HEK293 (cell line): Measurements from ENCODE around the gene ASTN2.
"Not testable (repeated sequence)": the region's sequence is repeated elsewhere in the genome, so short reads cannot be mapped to it uniquely, and the experiment has no call there.

Source experiments
- CTCF ChIA-PET: fragments of 350-600 bp; formaldehyde crosslinking; extraction: SDS; loops from one replicate; lab custom pipeline; 2021; ENCODE audit warnings: antibody characterized with exemption; lab: Yijun Ruan, JAX
- POLR2A ChIA-PET: fragments of 300-600 bp; formaldehyde crosslinking; extraction: SDS; loops from one replicate; lab custom pipeline; 2020; ENCODE audit warnings: antibody characterized with exemption, inconsistent platforms; lab: Yijun Ruan, JAX
- H3K27ac ChIP-seq: fragments of 200-500 bp; sonication (Bioruptor generic); 2 replicates; pipeline ENCODE4 v1.5.1; 2014; ENCODE audit warnings: low read depth, low read length, control low read depth, inconsistent platforms; ENCODE audit errors: extremely low read depth
- H3K36me3 ChIP-seq, 2 experiments: fragments of 200-500 bp in 1 of 2; sonication (Bioruptor generic) in 1 of 2; 1 replicate in 1 of 2; 2 replicates in 1 of 2; pipeline ENCODE4 v1.5.1; 2014 to 2017; ENCODE audit warnings: inconsistent platforms in 2 of 2, low read length in 2 of 2; ENCODE audit not compliant: control insufficient read depth in 2 of 2, insufficient read depth in 1 of 2
- H3K4me1 ChIP-seq: fragments of 200-500 bp; sonication (Bioruptor generic); 2 replicates; pipeline ENCODE4 v1.5.1; 2014; ENCODE audit warnings: mild to moderate bottlenecking, low read length, inconsistent platforms; ENCODE audit not compliant: control insufficient read depth, insufficient read depth
- H3K4me3 ChIP-seq: 2 replicates; pipeline ENCODE4 v1.5.1; 2011; ENCODE audit warnings: low read depth, mild to moderate bottlenecking, control low read depth, low read length, moderate library complexity
- H3K9me3 ChIP-seq: fragments of 200-500 bp; sonication (Bioruptor generic); 2 replicates; pipeline ENCODE4 v1.5.1; 2014; ENCODE audit warnings: low read depth, low read length, inconsistent platforms; ENCODE audit not compliant: control insufficient read depth, insufficient read depth
- GLI2 ChIP-seq: fragments of 450-650 bp; formaldehyde crosslinking; IDR thresholded peaks from 2 replicates; pipeline ENCODE4; 2017; ENCODE audit warnings: missing biosample characterization, missing genetic modification characterization, low read depth, borderline replicate concordance
- GLI4 ChIP-seq: fragments of 450-650 bp; formaldehyde crosslinking; IDR thresholded peaks from 2 replicates; pipeline ENCODE4 v1.5.1; 2016; ENCODE audit warnings: missing biosample characterization, missing genetic modification characterization
- GLIS2 ChIP-seq: fragments of 450-650 bp; formaldehyde crosslinking; IDR thresholded peaks from 2 replicates; pipeline ENCODE4 v1.5.1; 2016; ENCODE audit warnings: missing biosample characterization, missing genetic modification characterization
- HOXA7 ChIP-seq: sonication (generic); formaldehyde crosslinking; IDR thresholded peaks from 2 replicates; pipeline ENCODE4 v1.8.1; 2022; ENCODE audit warnings: missing genetic modification reagents, borderline replicate concordance
- IKZF3 ChIP-seq: fragments of 450-650 bp; IDR thresholded peaks from 2 replicates; pipeline ENCODE4 v1.5.0; 2018; ENCODE audit warnings: missing biosample characterization, mild to moderate bottlenecking, missing genetic modification characterization, moderate library complexity
- KLF16 ChIP-seq: fragments of 450-650 bp; formaldehyde crosslinking; IDR thresholded peaks from 2 replicates; pipeline ENCODE4 v1.5.1; 2017; ENCODE audit warnings: missing biosample characterization, missing genetic modification characterization
- KLF9 ChIP-seq: fragments of 450-650 bp; formaldehyde crosslinking; IDR thresholded peaks from 2 replicates; pipeline ENCODE4 v1.5.1; 2016; ENCODE audit warnings: missing biosample characterization, missing genetic modification characterization, low read depth
- PATZ1 ChIP-seq: fragments of 450-650 bp; formaldehyde crosslinking; IDR thresholded peaks from 2 replicates; pipeline ENCODE4 v1.5.1; 2016; ENCODE audit warnings: missing biosample characterization, missing genetic modification characterization
- WT1 ChIP-seq: fragments of 450-650 bp; formaldehyde crosslinking; IDR thresholded peaks from 2 replicates; pipeline ENCODE4 v1.5.1; 2016; ENCODE audit warnings: missing biosample characterization, missing genetic modification characterization
- YY2 ChIP-seq: fragments of 450-650 bp; formaldehyde crosslinking; IDR thresholded peaks from 2 replicates; pipeline ENCODE4 v1.5.1; 2016; ENCODE audit warnings: missing biosample characterization, missing genetic modification characterization
- ZNF121 ChIP-seq: fragments of 450-650 bp; formaldehyde crosslinking; IDR thresholded peaks from 2 replicates; pipeline ENCODE4 v1.5.1; 2016; ENCODE audit warnings: missing biosample characterization, missing genetic modification characterization
- ZNF140 ChIP-seq: fragments of 450-650 bp; formaldehyde crosslinking; IDR thresholded peaks from 2 replicates; pipeline ENCODE4 v1.5.1; 2016; ENCODE audit warnings: missing biosample characterization, missing genetic modification characterization
- ZNF157 ChIP-seq: fragments of 450-650 bp; formaldehyde crosslinking; IDR thresholded peaks from 2 replicates; pipeline ENCODE4 v1.5.1; 2016; ENCODE audit warnings: missing biosample characterization, missing genetic modification characterization
- ZNF16 ChIP-seq: fragments of 450-650 bp; formaldehyde crosslinking; IDR thresholded peaks from 2 replicates; pipeline ENCODE4 v1.5.1; 2016; ENCODE audit warnings: low read depth, missing biosample characterization, missing genetic modification characterization
- ZNF211 ChIP-seq: fragments of 450-650 bp; formaldehyde crosslinking; IDR thresholded peaks from 2 replicates; pipeline ENCODE4 v1.5.1; 2016; ENCODE audit warnings: low read depth, missing biosample characterization, missing genetic modification characterization
- ZNF23 ChIP-seq: fragments of 450-650 bp; formaldehyde crosslinking; IDR thresholded peaks from 2 replicates; pipeline ENCODE4 v1.5.1; 2016; ENCODE audit warnings: missing biosample characterization, missing genetic modification characterization, borderline replicate concordance
- ZNF24 ChIP-seq: fragments of 450-650 bp; formaldehyde crosslinking; IDR thresholded peaks from 2 replicates; pipeline ENCODE4 v1.5.1; 2016; ENCODE audit warnings: missing biosample characterization, missing genetic modification characterization
- ZNF571 ChIP-seq: fragments of 450-650 bp; formaldehyde crosslinking; IDR thresholded peaks from 2 replicates; pipeline ENCODE4 v1.5.0; 2017; ENCODE audit warnings: missing biosample characterization, missing genetic modification characterization
- ZNF596 ChIP-seq: fragments of 450-650 bp; IDR thresholded peaks from 2 replicates; pipeline ENCODE4 v1.5.0; 2018; ENCODE audit warnings: missing biosample characterization, mild to moderate bottlenecking, missing genetic modification characterization, moderate library complexity
- ZNF610 ChIP-seq: fragments of 450-650 bp; formaldehyde crosslinking; IDR thresholded peaks from 2 replicates; pipeline ENCODE4 v1.5.1; 2016; ENCODE audit warnings: missing biosample characterization, missing genetic modification characterization, borderline replicate concordance
- ZNF701 ChIP-seq: fragments of 450-650 bp; formaldehyde crosslinking; IDR thresholded peaks from 2 replicates; pipeline ENCODE4 v1.5.1; 2016; ENCODE audit warnings: missing biosample characterization, missing genetic modification characterization
- ZNF707 ChIP-seq: fragments of 450-650 bp; formaldehyde crosslinking; IDR thresholded peaks from 2 replicates; pipeline ENCODE4 v1.5.1; 2016; ENCODE audit warnings: missing biosample characterization, missing genetic modification characterization
- ZNF76 ChIP-seq: fragments of 450-650 bp; formaldehyde crosslinking; IDR thresholded peaks from 2 replicates; pipeline ENCODE4; 2016; ENCODE audit warnings: low read depth, missing biosample characterization, missing genetic modification characterization, borderline replicate concordance
- ZSCAN30 ChIP-seq: fragments of 450-650 bp; IDR thresholded peaks from 2 replicates; pipeline ENCODE4 v1.5.1; 2018; ENCODE audit warnings: missing biosample characterization, mild to moderate bottlenecking, missing genetic modification characterization, moderate library complexity
- TF ChIP-seq, protein P1 (sequence below): fragments of 450-650 bp; formaldehyde crosslinking; IDR thresholded peaks from 2 replicates; pipeline ENCODE4 v1.5.1; 2017; ENCODE audit warnings: missing biosample characterization, mild to moderate bottlenecking, missing genetic modification characterization, moderate library complexity

Gene ASTN2

GRCh38 chr9:116891424-116891823 lies 523.4 kb downstream of the ASTN2 start:
- no peak overlapping the region for H3K4me3 ChIP-seq
- no peaks in the 10 kb centered on the region for H3K36me3 ChIP-seq
- H3K27ac ChIP-seq, result no peak overlapping the region
- POLR2A ChIA-PET, result no interaction called here
- CTCF ChIA-PET, result interaction anchor here (1.1 to 1.5 kb wide), 2 partner anchors 30 to 155 kb away, joined by 3 to 6 read pairs; no protein-coding TSS in a partner anchor
- no peaks in the 10 kb centered on the region for H3K4me1 ChIP-seq
- no peak for TF ChIP-seq GLI2 (tag by site-specific recombination)
- no peak for TF ChIP-seq ZNF23 (tag by site-specific recombination)
- TF ChIP-seq ZNF24, result no peak
- no peak for TF ChIP-seq ZNF707 (tag by site-specific recombination)
- no peak for TF ChIP-seq IKZF3 (tag by site-specific recombination)
- no peak for TF ChIP-seq HOXA7 (CRISPR knock-in tag)
- TF ChIP-seq YY2 (tag by site-specific recombination), result no peak
- TF ChIP-seq ZNF76, result no peak
- no peak for TF ChIP-seq PATZ1
- TF ChIP-seq ZNF157, result no peak
- no peak for TF ChIP-seq WT1 (tag by site-specific recombination)
- no peak for TF ChIP-seq KLF9
- no peak for TF ChIP-seq ZNF571 (tag by site-specific recombination)
- no peak for TF ChIP-seq ZSCAN30 (tag by site-specific recombination)
- TF ChIP-seq GLI4 (tag by site-specific recombination), result no peak
- TF ChIP-seq ZNF596 (tag by site-specific recombination), result no peak
- TF ChIP-seq, protein P1, sequence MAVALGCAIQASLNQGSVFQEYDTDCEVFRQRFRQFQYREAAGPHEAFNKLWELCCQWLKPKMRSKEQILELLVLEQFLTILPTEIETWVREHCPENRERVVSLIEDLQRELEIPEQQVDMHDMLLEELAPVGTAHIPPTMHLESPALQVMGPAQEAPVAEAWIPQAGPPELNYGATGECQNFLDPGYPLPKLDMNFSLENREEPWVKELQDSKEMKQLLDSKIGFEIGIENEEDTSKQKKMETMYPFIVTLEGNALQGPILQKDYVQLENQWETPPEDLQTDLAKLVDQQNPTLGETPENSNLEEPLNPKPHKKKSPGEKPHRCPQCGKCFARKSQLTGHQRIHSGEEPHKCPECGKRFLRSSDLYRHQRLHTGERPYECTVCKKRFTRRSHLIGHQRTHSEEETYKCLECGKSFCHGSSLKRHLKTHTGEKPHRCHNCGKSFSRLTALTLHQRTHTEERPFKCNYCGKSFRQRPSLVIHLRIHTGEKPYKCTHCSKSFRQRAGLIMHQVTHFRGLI (tag by site-specific recombination), result no peak
- TF ChIP-seq ZNF121 (tag by site-specific recombination), result no peak
- H3K9me3 ChIP-seq, result no peaks in the 10 kb centered on the region

GRCh38 chr9:116888476-116888875 lies 526.4 kb downstream of the ASTN2 start:
- H3K36me3 ChIP-seq, H3K9me3 ChIP-seq, H3K4me3 ChIP-seq, H3K4me1 ChIP-seq, CTCF ChIA-PET, POLR2A ChIA-PET, H3K27ac ChIP-seq: not testable (repeated sequence)

GRCh38 chr9:116888066-116888465 lies 526.8 kb downstream of the ASTN2 start:
- TF ChIP-seq ZNF140 (tag by site-specific recombination) (no peak), ZNF610 (tag by site-specific recombination) (no peak), ZNF16 (tag by site-specific recombination) (no peak), ZNF701 (tag by site-specific recombination) (no peak), GLIS2 (tag by site-specific recombination) (no peak), KLF16 (tag by site-specific recombination) (no peak), YY2 (tag by site-specific recombination) (no peak), ZNF211 (tag by site-specific recombination) (no peak)
- TF ChIP-seq, all 188 proteins: peak for 0
- H3K27ac ChIP-seq, result no peak overlapping the region
- H3K4me3 ChIP-seq, result no peak overlapping the region
- POLR2A ChIA-PET, result no interaction called here
- CTCF ChIA-PET, result no interaction called here
- no peaks in the 10 kb centered on the region for H3K36me3 ChIP-seq
- no peaks in the 10 kb centered on the region for H3K4me1 ChIP-seq
- no peaks in the 10 kb centered on the region for H3K9me3 ChIP-seq
